NCI-H128 (cell line): ENCODE measurements around the gene LRRC27.
"Not testable (repeated sequence)": the region's sequence is repeated elsewhere in the genome, so short reads cannot be mapped to it uniquely, and the experiment has no call there.

Source experiments
- DNase-seq: peaks from one replicate; lab custom pipeline; 2025; ENCODE audit not compliant: unreplicated experiment; lab: John Stamatoyannopoulos, UW

The LRRC27 gene

GRCh38 chr10:132373241-132373955, 41.4 kb downstream of the LRRC27 start:
- DNase-seq = no peak

GRCh38 chr10:132374176-132374575, 42.2 kb downstream of the LRRC27 start:
- no peak for DNase-seq

GRCh38 chr10:132374612-132375011, 42.6 kb downstream of the LRRC27 start:
- DNase-seq = no peak

- no peak for DNase-seq
Measured at GRCh38 chr10:132375116-132375794, 43.3 kb downstream of the LRRC27 start.

GRCh38 chr10:132375795-132376297, 43.9 kb downstream of the LRRC27 start:
- DNase-seq = no peak

GRCh38 chr10:132376394-132376851, 44.4 kb downstream of the LRRC27 start:
- DNase-seq = no peak

GRCh38 chr10:132377326-132377725, 45.3 kb downstream of the LRRC27 start:
- DNase-seq = no peak

GRCh38 chr10:132379026-132379425, 47.0 kb downstream of the LRRC27 start:
- not testable (repeated sequence) for DNase-seq

- not testable (repeated sequence) for DNase-seq
Measured at GRCh38 chr10:132380986-132381385, 49.0 kb downstream of the LRRC27 start.

GRCh38 chr10:132381741-132382140, 49.7 kb downstream of the LRRC27 start:
- DNase-seq = no peak

- no peak for DNase-seq
Measured at GRCh38 chr10:132382231-132382922, 50.4 kb downstream of the LRRC27 start.

- no peak for DNase-seq
Measured at GRCh38 chr10:132383101-132383500, 51.1 kb downstream of the LRRC27 start.

GRCh38 chr10:132383751-132384196, 51.8 kb downstream of the LRRC27 start:
- DNase-seq = no peak

- DNase-seq = no peak
Measured at GRCh38 chr10:132384618-132385388, 52.8 kb downstream of the LRRC27 start.

- DNase-seq = no peak
Measured at GRCh38 chr10:132385389-132385667, 53.3 kb downstream of the LRRC27 start.

GRCh38 chr10:132385721-132386418, 53.9 kb downstream of the LRRC27 start:
- DNase-seq = no peak

GRCh38 chr10:132386419-132386831, 54.4 kb downstream of the LRRC27 start:
- no peak for DNase-seq

- not testable (repeated sequence) for DNase-seq
Measured at GRCh38 chr10:132386896-132387295, 54.9 kb downstream of the LRRC27 start.

- peak; percentile 2 for DNase-seq
Measured at GRCh38 chr10:132387764-132388210, 55.8 kb downstream of the LRRC27 start.

- no peak for DNase-seq
Measured at GRCh38 chr10:132388891-132389432, 57.0 kb downstream of the LRRC27 start.
